ENCODE results near the gene DDX3X. TPM values are rescaled to one million over a fixed set of nuclear protein-coding genes. Genes with fewer than 3 reads are reported as not detected.

DDX3X gene
- polyA plus RNA-seq, 6 donors from 2014 or later: 96.7 to 193 (median 158) TPM

DNA sequence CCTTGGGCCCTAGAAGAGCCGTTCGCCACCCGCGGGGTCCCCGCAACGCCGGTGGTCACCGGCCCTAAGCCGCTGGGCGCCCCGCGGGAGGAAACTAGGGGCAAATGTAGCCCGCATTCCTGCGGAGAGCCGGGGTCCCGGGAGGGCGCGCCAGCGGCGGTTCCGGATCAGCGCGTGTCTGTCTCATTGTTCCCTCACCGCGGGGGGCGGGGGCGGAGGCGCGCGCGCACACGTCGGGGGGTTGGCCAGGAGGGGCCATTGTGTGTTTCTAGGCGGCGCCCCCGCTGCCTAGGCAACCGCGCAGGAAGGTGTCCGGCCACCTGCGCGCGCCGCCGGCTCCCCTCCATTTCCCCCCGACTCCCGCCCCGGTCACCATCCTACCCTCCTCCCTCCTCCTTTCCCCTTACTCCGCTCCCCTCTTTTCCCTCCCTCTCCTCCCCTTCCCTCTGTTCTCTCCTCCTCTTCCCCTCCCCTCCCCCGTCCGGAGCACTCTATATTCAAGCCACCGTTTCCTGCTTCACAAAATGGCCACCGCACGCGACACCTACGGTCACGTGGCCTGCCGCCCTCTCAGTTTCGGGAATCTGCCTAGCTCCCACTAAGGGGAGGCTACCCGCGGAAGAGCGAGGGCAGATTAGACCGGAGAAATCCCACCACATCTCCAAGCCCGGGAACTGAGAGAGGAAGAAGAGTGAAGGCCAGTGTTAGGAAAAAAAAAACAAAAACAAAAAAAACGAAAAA is 789 bp upstream of the DDX3X start:
- Mint-ChIP-seq H3K4me3 (peak overlapping the region; percentile 93 to 100 (median 99)), H3K27ac (peak overlapping the region; percentile 99 to 100 (median 100)), H3K4me1 (peaks cover 30 to 66% (median 54%) of the 10 kb centered on the region in 3 donors), H3K9me3 (peaks cover 0 to 8% (median 0%) of the 10 kb centered on the region in 7 donors), H3K27me3 (no peaks in the 10 kb centered on the region), H3K36me3 (peaks cover 8 to 15% of the 10 kb centered on the region in 2 donors)
- DNase-seq (peak; percentile 89), ATAC-seq (ENCODE audit: low read depth in 2 of 2) (peak; percentile 57 to 59)

DNA sequence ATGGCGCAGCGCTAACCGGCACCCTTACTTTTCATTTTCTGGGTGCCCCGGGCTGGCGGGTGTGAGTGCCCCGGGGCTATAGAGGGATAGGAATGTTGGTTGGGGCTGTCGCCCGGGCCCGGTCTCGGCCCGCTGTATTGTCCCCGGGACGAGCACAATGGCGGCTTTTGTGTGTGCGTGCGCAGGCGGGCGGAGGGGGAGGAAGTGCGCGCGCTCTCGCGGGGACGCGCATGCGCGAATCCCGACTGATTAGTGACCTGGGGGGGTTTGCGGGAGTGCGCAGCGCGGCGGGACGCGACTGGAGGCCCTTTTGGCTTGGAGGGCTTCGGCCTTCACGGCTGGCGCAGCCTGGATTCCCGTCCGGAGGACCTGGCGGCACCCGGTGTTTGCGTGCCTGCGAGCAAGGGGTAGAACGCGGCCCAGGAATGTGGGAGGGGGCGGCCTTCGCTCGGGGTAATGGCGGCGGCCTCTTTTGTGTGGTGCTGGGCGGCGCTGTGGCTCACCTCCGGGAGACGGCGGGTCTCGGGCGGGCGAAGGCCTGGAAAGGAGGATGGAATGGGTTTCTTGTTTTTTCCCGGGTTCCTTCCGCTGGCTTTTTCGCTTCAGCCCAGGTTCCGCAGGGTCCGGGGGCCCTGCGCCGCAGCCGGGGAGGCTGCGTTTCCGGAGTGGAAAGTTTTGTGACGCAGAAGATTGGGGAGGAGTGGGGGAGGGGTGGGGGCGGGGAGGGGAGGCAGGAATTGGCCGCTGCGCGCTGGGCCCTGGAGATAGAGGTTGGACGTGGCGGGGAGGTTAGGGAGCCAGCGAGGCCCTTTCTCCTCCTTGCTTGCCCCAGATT is 618 bp downstream of the DDX3X start:
- peak; percentile 84 for DNase-seq
- Mint-ChIP-seq H3K9me3 (peaks cover 0 to 8% (median 0%) of the 10 kb centered on the region in 7 donors), H3K36me3 (peaks cover 19 to 28% of the 10 kb centered on the region in 2 donors), H3K4me3 (peak overlapping the region; percentile 93 to 100 (median 99)), H3K4me1 (peaks cover 42 to 72% (median 60%) of the 10 kb centered on the region in 3 donors), H3K27ac (peak overlapping the region; percentile 99 to 100 (median 100)), H3K27me3 (no peaks in the 10 kb centered on the region)
- ATAC-seq (ENCODE audit: low read depth in 2 of 2): peak; percentile 35 to 37

DNA sequence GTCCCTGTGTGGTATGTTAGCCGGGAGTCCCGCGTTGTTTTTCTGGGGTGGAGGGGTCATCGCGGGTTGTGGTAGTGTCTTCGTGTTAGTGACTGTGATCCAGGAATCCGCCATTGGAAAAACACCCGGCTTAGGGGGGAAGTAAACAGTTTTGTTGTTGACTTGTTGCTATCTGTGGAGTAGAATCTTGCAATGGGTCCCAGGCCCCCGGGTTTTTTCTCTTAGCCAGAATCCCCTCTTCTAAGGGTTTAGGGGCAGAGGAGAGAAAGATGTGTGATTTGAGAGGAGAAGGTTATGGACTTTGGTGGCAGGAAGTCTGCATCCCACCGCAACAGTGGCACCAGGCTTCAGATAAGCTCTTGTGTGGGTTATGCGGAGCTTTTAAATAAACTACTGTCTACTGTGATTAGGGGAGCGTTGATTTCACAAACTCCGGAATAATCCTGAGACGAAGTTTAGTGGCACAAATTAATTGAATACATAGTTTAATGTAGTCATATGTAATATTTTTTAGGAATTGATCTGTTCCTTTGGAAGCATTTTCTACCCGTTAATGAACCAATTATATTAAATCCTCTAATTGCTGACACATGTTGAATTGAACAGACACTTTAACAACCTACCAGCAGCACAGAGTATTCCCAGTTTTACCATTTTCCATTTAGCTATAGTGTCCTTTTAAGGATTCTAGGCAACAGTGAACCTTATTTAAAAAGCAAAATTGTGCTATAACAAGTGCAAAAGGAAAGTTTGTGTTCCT is 1.4 kb downstream of the DDX3X start:
- Mint-ChIP-seq H3K27me3 (no peaks in the 10 kb centered on the region), H3K36me3 (peaks cover 21 to 28% of the 10 kb centered on the region in 2 donors), H3K4me1 (peaks cover 43 to 71% (median 58%) of the 10 kb centered on the region in 3 donors), H3K27ac (peak overlapping the region; percentile 99 to 100 (median 100)), H3K4me3 (peak overlapping the region; percentile 93 to 100 (median 99)), H3K9me3 (peaks cover 0 to 8% (median 0%) of the 10 kb centered on the region in 7 donors)
- DNase-seq (no peak), ATAC-seq (ENCODE audit: low read depth in 2 of 2) (no peak)

- ATAC-seq (ENCODE audit: low read depth in 2 of 2): no peak
- H3K27me3 Mint-ChIP-seq: no peaks in the 10 kb centered on the region
These were observed 2.0 kb downstream of the DDX3X start for GRCh38 chrX:41335958-41336331.

GRCh38 chrX:41336447-41336846 is 2.5 kb downstream of the DDX3X start:
- DNase-seq (no peak), ATAC-seq (ENCODE audit: low read depth in 2 of 2) (no peak)
- Mint-ChIP-seq H3K9me3 (peaks cover 0 to 8% (median 0%) of the 10 kb centered on the region in 7 donors), H3K4me1 (peaks cover 43 to 61% (median 59%) of the 10 kb centered on the region in 3 donors), H3K36me3 (peaks cover 26 to 28% of the 10 kb centered on the region in 2 donors), H3K4me3 (peak overlapping the region; percentile 93 to 100 (median 99)), H3K27ac (peak overlapping the region in 5 of 6 donors; percentile 47 to 100 (median 92)), H3K27me3 (no peaks in the 10 kb centered on the region)

More at GRCh38 chrX:41335958-41336331, 2.0 kb downstream of the DDX3X start:
- Mint-ChIP-seq H3K4me1 (peaks cover 43 to 65% (median 57%) of the 10 kb centered on the region in 3 donors), H3K36me3 (peaks cover 24 to 28% of the 10 kb centered on the region in 2 donors), H3K9me3 (peaks cover 0 to 8% (median 0%) of the 10 kb centered on the region in 7 donors), H3K4me3 (peak overlapping the region; percentile 93 to 100 (median 99)), H3K27ac (peak overlapping the region in 5 of 6 donors; percentile 92 to 100 (median 100))
- no peak for DNase-seq

DNA sequence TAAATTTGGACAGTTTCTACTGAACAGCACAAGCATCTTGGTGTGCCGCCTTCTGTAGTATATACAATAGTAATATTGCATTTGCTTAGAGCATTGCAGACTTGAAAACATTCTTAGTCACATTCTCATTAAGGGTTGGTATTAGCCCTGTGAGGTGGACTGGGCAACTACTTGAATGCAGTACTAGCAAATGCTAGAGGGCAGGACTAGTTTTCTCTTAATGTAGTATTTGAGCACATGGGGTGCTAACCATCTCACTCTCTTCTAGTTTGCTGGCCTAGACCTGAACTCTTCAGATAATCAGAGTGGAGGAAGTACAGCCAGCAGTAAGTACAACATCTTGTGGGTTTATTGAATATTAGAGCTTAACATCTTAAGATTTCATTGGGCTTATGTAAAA is 3.2 kb downstream of the DDX3X start:
- H3K36me3 Mint-ChIP-seq: peaks cover 27 to 30% of the 10 kb centered on the region in 2 donors
- DNase-seq (no peak), ATAC-seq (ENCODE audit: low read depth in 2 of 2) (no peak)

DNA sequence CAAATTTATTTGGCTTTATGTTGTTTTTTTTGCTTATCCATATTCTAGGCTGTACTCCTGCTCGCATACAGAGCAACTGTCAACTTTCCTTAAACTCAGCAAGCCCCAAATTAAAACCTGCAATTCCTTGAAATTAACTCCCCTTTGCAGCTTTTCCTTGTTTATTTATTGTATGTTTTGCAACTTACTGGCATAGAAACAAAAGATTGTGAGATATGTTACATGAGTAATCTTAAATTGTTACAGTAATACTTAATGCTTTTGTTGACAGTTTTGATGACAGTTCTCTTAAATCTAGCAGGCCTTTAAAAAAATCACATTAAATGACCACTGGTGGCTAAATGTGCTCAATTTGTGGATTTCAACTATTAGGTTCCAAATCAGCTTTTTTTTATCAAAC is 4.5 kb downstream of the DDX3X start:
- Mint-ChIP-seq H3K27me3 (no peaks in the 10 kb centered on the region), H3K4me3 (peak overlapping the region in 6 of 8 donors; percentile 9 to 96 (median 28)), H3K27ac (peak overlapping the region in 3 of 6 donors; percentile 15 to 100 (median 28)), H3K9me3 (peaks cover 0 to 7% (median 0%) of the 10 kb centered on the region in 7 donors), H3K36me3 (peaks cover 33% of the 10 kb centered on the region in 2 donors), H3K4me1 (peaks cover 34 to 55% (median 49%) of the 10 kb centered on the region in 3 donors)
- no peak for DNase-seq
- ATAC-seq (ENCODE audit: low read depth in 2 of 2): no peak

More for the DNA sequence above, 3.2 kb downstream of the DDX3X start:
- peak overlapping the region in 5 of 6 donors; percentile 15 to 100 (median 54) for H3K27ac Mint-ChIP-seq
- H3K9me3 Mint-ChIP-seq: peaks cover 0 to 8% (median 0%) of the 10 kb centered on the region in 7 donors
- peak overlapping the region; percentile 93 to 100 (median 99) for H3K4me3 Mint-ChIP-seq
- H3K27me3 Mint-ChIP-seq: no peaks in the 10 kb centered on the region
- H3K4me1 Mint-ChIP-seq: peaks cover 43 to 59% (median 54%) of the 10 kb centered on the region in 3 donors

DNA sequence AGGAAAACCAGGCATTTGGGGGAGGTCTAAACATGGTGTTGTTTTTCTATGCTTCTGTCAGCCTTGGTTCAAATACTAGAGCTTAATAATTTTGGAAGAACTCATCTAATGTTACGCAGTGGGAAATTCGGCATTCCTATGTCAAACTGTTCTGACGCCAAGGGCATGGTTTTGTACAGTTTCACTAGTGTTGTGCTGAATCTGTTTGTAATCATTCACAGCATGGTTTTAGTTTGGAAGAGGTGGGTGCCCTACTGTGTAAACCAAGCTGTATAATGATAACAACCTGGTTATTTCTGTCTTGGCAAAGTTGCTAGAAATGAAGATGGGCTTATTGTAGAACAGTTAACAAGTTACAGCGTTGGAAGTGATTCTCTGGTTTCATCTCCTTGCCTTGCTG is 5.2 kb downstream of the DDX3X start:
- peaks cover 30 to 52% (median 47%) of the 10 kb centered on the region in 3 donors for H3K4me1 Mint-ChIP-seq
- H3K4me3 Mint-ChIP-seq: peak overlapping the region in 2 of 8 donors; percentile 24 to 37
- DNase-seq: no peak

GRCh38 chrX:41344053-41344452 is 10.1 kb downstream of the DDX3X start:
- Mint-ChIP-seq H3K36me3 (peaks cover 50 to 58% of the 10 kb centered on the region in 2 donors), H3K9me3 (no peaks in the 10 kb centered on the region), H3K27ac (peak overlapping the region in 1 of 6 donors; percentile 78), H3K4me3 (no peak overlapping the region), H3K4me1 (peaks cover 6 to 17% (median 14%) of the 10 kb centered on the region in 3 donors), H3K27me3 (no peaks in the 10 kb centered on the region)
- DNase-seq (no peak), ATAC-seq (ENCODE audit: low read depth in 2 of 2) (no peak)

More for the DNA sequence above, 5.2 kb downstream of the DDX3X start:
- no peaks in the 10 kb centered on the region for H3K27me3 Mint-ChIP-seq
- H3K27ac Mint-ChIP-seq: peak overlapping the region in 3 of 6 donors; percentile 7 to 100 (median 37)
- no peak for ATAC-seq (ENCODE audit: low read depth in 2 of 2)
- H3K9me3 Mint-ChIP-seq: no peaks in the 10 kb centered on the region
- H3K36me3 Mint-ChIP-seq: peaks cover 28 to 34% of the 10 kb centered on the region in 2 donors

GRCh38 chrX:41347186-41347585 is 13.2 kb downstream of the DDX3X start:
- H3K27me3 Mint-ChIP-seq: no peaks in the 10 kb centered on the region

GRCh38 chrX:41348551-41348950 is 14.6 kb downstream of the DDX3X start:
- ATAC-seq (ENCODE audit: low read depth in 2 of 2) (no peak), DNase-seq (no peak)
- Mint-ChIP-seq H3K36me3 (peaks cover 35 to 46% of the 10 kb centered on the region in 2 donors), H3K4me1 (peaks cover 4 to 11% (median 5%) of the 10 kb centered on the region in 3 donors), H3K4me3 (no peak overlapping the region), H3K27me3 (no peaks in the 10 kb centered on the region), H3K27ac (peak overlapping the region in 3 of 6 donors; percentile 41 to 86 (median 42)), H3K9me3 (no peaks in the 10 kb centered on the region)

More at GRCh38 chrX:41347186-41347585, 13.2 kb downstream of the DDX3X start:
- H3K36me3 Mint-ChIP-seq: peaks cover 41 to 52% of the 10 kb centered on the region in 2 donors
- DNase-seq (no peak), ATAC-seq (ENCODE audit: low read depth in 2 of 2) (no peak)
- H3K4me1 Mint-ChIP-seq: peaks cover 5 to 8% (median 7%) of the 10 kb centered on the region in 3 donors
- H3K4me3 Mint-ChIP-seq: peak overlapping the region in 2 of 8 donors; percentile 46 to 82
- H3K27ac Mint-ChIP-seq: peak overlapping the region; percentile 17 to 86 (median 42)
- no peaks in the 10 kb centered on the region for H3K9me3 Mint-ChIP-seq

All from naive B cell (primary cell).